Activated CD4-positive, CD25-positive, alpha-beta regulatory T cell (primary cell): Measurements from ENCODE around the gene CLEC18A.
"Not testable (repeated sequence)": the region's sequence is repeated elsewhere in the genome, so short reads cannot be mapped to it uniquely, and the experiment has no call there.

ENCODE experiments used
- DNase-seq, 4 experiments: peaks; one replicate each; lab custom pipeline; 2025; lab: John Stamatoyannopoulos, UW

The CLEC18A gene

DNA sequence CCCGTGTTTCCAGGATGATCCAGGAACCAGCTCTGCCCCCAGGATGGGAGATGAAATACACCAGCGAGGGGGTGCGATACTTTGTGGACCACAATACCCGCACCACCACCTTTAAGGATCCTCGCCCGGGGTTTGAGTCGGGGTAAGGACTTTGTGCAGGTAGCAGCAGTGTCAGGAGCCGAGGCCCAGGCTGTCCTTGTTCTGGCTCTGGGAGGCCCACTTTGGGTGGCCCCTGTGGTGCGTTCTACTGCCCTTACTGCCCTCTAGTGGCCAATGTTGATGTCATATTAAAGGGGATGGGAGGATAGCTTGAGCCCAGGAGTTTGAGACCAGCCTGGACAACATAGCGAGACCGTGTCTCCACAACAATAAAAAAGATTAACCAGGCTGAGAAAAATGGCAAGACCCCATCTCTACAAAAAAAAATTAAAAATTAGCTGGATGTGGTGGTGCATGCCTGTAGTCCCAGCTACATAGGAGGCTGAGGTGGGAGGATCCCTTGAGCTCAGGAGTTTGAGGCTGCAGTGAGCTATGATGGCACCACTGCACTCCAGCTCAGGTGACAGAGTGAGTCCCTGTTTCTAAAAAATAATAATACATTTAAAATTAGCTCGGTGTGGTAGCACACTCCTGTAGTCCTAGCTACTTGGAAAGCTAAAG is 20.9 kb upstream of the CLEC18A start:
- peak in 2 of 4 experiments; percentile 3 to 20 for DNase-seq

DNA sequence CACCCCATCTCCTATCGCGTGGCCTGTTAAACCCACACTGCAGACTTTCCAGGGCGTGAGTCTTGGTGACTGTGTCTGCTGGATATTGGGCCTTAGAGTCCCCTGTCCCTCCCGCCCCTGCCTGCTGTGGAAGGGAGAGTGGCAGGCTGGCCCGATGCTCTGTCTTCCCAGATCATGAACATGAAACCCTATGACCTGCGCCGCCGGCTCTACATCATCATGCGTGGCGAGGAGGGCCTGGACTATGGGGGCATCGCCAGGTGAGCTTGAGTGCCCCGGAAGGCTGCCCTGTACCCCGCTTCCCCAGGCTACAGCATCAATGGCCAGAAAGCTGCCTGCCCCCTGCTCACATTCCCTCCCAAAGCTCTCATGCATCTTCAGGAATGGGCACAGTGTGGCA is 19.5 kb upstream of the CLEC18A start:
- DNase-seq, result no peak

GRCh38 chr16:69932228-69932627 is 18.9 kb upstream of the CLEC18A start:
- DNase-seq, result no peak

GRCh38 chr16:69932691-69933392 is 18.3 kb upstream of the CLEC18A start:
- DNase-seq, result no peak

GRCh38 chr16:69934044-69934443 is 17.1 kb upstream of the CLEC18A start:
- DNase-seq, result no peak

DNA sequence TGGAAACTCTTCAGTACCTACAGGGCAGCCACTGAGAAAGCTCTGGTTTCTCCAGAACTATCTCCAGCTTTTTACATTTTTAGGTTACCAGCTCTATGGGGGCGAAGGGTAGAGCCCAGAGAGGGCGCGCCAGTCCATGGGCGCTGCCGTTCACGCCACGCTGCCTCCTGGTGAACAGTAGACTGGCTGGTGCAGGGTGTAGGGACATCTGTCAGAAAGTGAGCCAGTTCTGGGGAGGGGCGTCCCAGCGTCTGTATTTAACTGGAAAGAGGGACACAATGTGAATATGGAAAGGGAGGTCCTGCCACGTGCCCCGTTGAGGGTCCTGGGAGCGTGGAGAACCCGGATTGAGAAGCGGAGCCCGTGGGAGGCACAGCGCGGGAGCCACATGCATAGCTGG is 16.4 kb upstream of the CLEC18A start:
- no peak for DNase-seq

GRCh38 chr16:69935278-69935711 is 15.8 kb upstream of the CLEC18A start:
- DNase-seq, result no peak

DNA sequence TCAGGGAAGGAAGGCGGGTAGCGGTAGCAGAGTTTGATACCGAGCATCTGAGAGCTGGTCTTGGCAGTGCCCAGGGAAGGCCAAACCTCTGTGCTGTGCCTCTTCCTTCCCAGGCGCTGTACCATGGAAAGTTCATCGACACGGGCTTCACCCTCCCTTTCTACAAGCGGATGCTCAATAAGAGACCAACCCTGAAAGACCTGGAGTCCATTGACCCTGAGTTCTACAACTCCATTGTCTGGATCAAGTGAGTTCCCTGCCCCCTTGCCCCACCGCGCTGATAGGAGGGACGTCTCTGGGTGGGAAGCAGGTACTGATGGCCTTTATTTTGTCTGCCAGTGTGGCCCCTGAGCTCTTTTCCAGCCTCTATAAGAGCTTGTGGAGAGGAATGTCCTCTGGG is 15.4 kb upstream of the CLEC18A start:
- no peak for DNase-seq

GRCh38 chr16:69936252-69936651 is 14.9 kb upstream of the CLEC18A start:
- no peak for DNase-seq

- no peak for DNase-seq
Observed at GRCh38 chr16:69936751-69937211, 14.4 kb upstream of the CLEC18A start.

DNA sequence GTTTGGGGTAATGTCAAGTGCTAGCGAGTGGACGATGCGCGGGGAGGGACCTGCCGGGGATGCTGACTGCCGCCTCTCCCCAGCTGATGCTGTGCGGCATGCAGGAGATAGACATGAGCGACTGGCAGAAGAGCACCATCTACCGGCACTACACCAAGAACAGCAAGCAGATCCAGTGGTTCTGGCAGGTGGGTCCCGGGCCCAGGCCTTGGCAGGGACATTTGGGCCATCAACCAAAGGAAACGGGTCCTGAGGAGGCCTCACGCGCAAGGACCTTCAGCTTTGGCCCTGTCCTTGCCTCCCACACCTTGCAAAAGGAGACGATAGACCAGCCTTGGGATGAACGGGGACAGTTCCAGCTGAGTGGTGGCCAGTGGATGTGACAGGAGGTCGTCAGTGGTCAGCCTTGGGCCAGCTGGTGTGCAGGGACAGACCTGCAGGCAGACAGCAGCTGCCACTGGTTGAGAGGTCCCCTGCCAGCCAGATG is 13.6 kb upstream of the CLEC18A start:
- no peak for DNase-seq

GRCh38 chr16:69938981-69939820 is 11.9 kb upstream of the CLEC18A start:
- no peak for DNase-seq

DNA sequence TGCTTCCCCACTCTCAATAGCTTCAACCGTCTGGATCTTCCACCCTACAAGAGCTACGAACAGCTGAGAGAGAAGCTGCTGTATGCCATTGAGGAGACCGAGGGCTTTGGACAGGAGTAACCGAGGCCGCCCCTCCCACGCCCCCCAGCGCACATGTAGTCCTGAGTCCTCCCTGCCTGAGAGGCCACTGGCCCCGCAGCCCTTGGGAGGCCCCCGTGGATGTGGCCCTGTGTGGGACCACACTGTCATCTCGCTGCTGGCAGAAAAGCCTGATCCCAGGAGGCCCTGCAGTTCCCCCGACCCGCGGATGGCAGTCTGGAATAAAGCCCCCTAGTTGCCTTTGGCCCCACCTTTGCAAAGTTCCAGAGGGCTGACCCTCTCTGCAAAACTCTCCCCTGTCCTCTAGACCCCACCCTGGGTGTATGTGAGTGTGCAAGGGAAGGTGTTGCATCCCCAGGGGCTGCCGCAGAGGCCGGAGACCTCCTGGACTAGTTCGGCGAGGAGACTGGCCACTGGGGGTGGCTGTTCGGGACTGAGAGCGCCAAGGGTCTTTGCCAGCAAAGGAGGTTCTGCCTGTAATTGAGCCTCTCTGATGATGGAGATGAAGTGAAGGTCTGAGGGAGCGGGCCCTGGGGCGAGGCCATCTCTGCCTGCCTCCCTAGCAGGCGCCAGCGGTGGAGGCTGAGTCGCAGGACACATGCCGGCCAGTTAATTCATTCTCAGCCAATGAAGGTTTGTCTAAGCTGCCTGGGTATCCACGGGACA is 11.1 kb upstream of the CLEC18A start:
- no peak for DNase-seq

DNA sequence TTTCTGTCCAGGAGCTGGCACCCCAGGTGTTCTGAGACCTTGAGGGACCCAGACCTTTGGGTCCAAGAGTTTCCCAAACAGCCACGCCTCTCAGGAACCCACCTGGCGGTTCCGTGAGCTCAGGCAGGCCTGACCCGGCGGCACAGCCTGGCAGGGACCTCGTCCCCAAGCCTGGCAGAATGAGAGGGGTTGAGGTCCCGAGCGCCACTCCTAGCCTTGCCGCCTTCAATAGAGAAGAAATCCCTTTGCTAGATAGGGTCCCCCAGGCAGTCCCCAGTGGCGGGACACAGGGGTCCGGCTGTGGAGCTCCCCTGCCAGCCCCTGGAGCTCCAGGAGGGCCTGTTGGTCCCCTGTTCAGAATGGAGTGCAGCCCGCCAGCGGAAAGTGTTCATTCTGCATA is 10.5 kb upstream of the CLEC18A start:
- no peak for DNase-seq

GRCh38 chr16:69941251-69942098 is 9.7 kb upstream of the CLEC18A start:
- no peak for DNase-seq

DNA sequence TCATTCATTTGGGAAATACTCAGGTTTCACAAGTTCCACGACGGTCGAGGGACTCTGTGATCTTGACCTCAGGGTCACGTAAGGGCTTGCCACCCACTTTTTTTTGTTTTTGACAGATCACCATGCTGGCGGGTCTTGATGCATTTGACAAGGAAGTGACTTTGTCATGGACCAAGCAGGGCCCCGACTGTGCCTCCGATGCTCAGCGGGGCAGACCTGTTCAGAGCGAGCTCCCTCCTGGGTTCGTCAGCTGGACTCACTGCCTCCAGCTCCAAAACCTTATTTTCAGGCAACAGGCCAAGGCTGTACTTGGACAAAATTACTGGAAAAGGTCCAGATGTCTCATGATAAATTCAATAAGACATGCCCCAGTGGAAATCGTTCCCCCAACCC is 9.0 kb upstream of the CLEC18A start:
- DNase-seq, result no peak

DNA sequence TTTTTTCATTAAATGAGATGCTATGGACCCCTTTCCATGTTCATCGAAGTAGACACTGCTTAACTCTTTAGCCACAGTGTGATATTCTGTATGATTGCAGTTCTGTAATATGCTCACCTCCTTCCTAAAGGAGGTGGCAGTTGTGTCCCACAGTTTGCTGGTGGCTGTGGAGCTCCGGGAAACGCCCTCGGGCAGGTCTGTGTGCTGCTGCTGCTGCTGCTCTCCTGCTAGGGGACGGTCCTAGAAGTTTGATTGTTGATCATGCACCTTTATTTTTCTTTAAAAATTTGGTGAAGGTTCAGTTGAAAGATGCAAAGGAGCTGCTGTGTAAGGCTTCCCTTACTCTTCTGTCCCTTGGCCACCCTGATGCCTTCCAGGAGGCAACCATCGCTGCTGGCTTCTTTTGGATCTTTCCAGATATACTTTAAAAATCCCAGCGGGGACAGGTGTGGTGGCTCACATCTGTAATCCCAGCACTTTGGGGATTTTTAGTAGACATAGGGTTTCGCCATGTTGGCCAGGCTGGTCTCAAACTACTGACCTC is 8.4 kb upstream of the CLEC18A start:
- no peak for DNase-seq

DNA sequence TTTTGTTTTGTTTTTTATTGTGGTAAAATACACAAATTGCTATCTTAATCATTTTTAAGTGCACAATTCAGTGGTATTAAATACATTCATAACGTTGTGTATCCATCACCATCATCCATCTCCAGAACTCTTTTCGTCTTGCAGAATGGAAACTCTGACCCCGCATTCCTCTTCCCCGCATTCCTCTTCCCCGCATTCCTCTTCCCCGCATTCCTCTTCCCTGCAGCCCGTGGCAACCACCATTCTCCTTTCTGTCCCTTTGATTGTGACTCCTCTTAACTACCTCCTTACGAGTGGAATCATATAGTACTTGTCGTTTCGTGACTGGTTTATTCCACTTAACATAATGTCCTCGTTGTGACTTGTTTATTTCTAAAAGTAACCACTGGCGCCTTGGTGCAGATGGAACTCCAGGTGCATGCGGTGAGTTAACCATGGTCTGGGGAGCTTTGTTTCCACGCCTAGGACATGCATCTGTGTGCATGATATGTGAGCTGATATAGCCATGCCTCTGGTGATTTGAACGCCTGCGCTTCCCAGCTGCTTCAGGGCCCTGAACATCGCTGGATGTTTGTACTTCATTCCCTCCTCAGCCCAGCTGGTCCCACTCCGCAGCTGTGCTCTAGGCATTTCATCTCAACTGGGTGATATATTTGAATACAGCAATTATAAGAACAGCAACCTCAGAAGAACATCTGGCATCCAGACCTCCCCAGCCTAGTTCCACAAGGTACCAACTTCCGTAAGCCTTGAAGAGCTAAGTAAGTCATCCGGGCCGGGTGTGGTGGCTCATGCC is 7.7 kb upstream of the CLEC18A start:
- not testable (repeated sequence) for DNase-seq

- not testable (repeated sequence) for DNase-seq
Observed at GRCh38 chr16:69950411-69950810, 723 bp upstream of the CLEC18A start.

- not testable (repeated sequence) for DNase-seq
Observed at GRCh38 chr16:69951672-69952031, 518 bp downstream of the CLEC18A start.
